Stimulated activated effector memory CD8-positive, alpha-beta T cell treated with anti-CD3 and anti-CD28 coated beads, Interleukin-12 subunit alpha, Interleukin-12 subunit beta, amount 100 ng/mL, for 72 hours (primary cell): ENCODE results near the gene SLC35D1.

ENCODE experiments used
- ATAC-seq: fragments of 150-1000 bp; cut with Tn5 transposase; 2 replicates; pipeline ENCODE4 v1.10.0; 2021
- DNase-seq, 2 donors: peaks; one replicate each; pipeline ENCODE4 v3.0.0; 2021 to 2022; ENCODE audit warnings: low spot score in 2 of 2
- H3K27ac Mint-ChIP-seq: one replicate; pipeline ENCODE4 v1.8.0; 2022; ENCODE audit warnings: mild to moderate bottlenecking, mixed read lengths
- H3K36me3 Mint-ChIP-seq: one replicate; pipeline ENCODE4 v1.8.0; 2022; ENCODE audit warnings: mild to moderate bottlenecking, mixed read lengths
- H3K4me1 Mint-ChIP-seq: one replicate; pipeline ENCODE4 v1.8.0; 2022; ENCODE audit warnings: mixed read lengths
- H3K4me3 Mint-ChIP-seq: one replicate; pipeline ENCODE4 v1.8.0; 2022; ENCODE audit warnings: mild to moderate bottlenecking, mixed read lengths
- H3K9me3 Mint-ChIP-seq: one replicate; pipeline ENCODE4 v1.8.0; 2022; ENCODE audit warnings: mixed read lengths

The SLC35D1 gene

DNA sequence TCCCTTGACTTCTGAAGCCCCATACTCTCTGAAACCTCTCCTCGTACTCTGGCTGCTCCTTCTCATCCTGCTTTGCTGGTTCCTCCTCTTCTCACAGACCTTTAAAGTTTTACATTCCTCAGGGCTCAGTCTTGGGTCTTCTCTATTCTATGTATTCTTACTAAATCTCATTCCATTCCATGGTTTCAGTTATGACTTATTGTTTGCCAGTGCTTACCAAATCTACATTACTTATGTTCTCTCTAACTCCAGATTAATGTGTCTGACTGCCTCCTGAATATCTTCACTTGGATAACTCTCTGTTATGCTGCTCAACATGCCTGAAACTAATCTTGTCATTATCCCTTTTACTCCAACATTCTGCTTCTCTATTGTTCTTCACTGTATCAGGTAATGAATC lies 5.4 kb upstream of the SLC35D1 start:
- Mint-ChIP-seq H3K4me3 (no peak overlapping the region), H3K9me3 (no peaks in the 10 kb centered on the region), H3K27ac (no peak overlapping the region), H3K4me1 (no peaks in the 10 kb centered on the region), H3K36me3 (no peaks in the 10 kb centered on the region)
- ATAC-seq (no peak), DNase-seq (no peak)

DNA sequence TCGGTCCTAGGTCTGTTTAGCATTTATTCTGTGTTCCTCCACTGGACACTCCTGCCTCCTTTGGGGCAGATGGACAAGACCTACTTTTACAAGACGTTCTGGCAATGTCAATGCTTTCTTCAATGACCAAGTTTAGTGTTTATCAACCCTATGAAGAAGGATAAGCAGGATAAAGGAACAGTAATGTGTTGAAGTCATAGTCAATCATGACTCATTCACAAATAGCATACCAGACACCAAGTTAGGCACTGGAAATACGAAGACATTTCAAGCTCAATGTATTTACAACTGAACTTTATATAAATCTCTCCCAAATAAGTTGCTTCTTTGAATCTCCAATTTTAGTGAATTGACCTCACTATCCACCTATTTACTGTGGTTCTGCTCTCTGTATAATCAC lies 4.8 kb upstream of the SLC35D1 start:
- H3K9me3 Mint-ChIP-seq, result no peaks in the 10 kb centered on the region
- no peak for DNase-seq

DNA sequence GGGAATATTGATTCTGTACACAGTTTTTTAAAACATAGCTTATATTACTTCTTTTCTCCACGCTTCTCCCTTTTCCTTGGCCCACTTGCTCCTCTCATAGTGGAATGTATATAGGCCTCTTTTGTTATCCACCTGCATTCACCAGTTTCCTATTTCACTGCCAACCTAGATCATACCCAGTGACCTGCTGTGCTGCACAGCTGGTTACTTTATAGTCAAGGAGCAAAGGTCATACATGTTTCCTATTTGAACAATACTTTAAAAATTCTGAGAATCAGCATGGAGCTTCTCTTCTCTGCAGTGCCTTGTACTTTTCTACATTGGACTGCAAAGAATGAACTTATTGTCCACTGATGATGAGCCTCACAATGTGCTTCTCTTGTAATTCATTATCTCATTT lies 4.3 kb upstream of the SLC35D1 start:
- H3K4me1 Mint-ChIP-seq, result no peaks in the 10 kb centered on the region
- H3K36me3 Mint-ChIP-seq, result no peaks in the 10 kb centered on the region
- ATAC-seq, result no peak
- H3K4me3 Mint-ChIP-seq, result no peak overlapping the region
- H3K9me3 Mint-ChIP-seq, result no peaks in the 10 kb centered on the region
- DNase-seq, result no peak
- no peak overlapping the region for H3K27ac Mint-ChIP-seq

More for the DNA sequence above, 4.8 kb upstream of the SLC35D1 start:
- no peak for ATAC-seq
- no peaks in the 10 kb centered on the region for H3K36me3 Mint-ChIP-seq
- no peak overlapping the region for H3K4me3 Mint-ChIP-seq
- no peaks in the 10 kb centered on the region for H3K4me1 Mint-ChIP-seq
- H3K27ac Mint-ChIP-seq, result no peak overlapping the region

DNA sequence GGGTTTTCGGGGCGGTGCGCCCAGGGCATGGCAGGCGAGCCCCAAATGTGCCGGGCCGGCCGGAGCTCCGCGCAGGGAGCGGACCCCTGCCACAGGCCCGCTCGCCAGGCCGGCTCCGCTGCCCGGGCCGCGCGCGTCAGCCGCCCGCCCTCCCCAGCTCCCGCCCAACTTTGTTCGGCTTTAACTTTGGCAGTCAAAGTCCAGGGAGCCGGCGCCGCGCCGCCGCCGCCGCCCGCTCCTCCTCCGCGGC lies 488 bp downstream of the SLC35D1 start:
- H3K4me1 Mint-ChIP-seq, result peaks cover 22% of the 10 kb centered on the region
- H3K36me3 Mint-ChIP-seq, result peaks cover 29% of the 10 kb centered on the region
- ATAC-seq (peak; percentile 66), DNase-seq (no peak)
- peak overlapping the region; percentile 78 for H3K27ac Mint-ChIP-seq
- no peaks in the 10 kb centered on the region for H3K9me3 Mint-ChIP-seq
- H3K4me3 Mint-ChIP-seq, result peak overlapping the region; percentile 74

DNA sequence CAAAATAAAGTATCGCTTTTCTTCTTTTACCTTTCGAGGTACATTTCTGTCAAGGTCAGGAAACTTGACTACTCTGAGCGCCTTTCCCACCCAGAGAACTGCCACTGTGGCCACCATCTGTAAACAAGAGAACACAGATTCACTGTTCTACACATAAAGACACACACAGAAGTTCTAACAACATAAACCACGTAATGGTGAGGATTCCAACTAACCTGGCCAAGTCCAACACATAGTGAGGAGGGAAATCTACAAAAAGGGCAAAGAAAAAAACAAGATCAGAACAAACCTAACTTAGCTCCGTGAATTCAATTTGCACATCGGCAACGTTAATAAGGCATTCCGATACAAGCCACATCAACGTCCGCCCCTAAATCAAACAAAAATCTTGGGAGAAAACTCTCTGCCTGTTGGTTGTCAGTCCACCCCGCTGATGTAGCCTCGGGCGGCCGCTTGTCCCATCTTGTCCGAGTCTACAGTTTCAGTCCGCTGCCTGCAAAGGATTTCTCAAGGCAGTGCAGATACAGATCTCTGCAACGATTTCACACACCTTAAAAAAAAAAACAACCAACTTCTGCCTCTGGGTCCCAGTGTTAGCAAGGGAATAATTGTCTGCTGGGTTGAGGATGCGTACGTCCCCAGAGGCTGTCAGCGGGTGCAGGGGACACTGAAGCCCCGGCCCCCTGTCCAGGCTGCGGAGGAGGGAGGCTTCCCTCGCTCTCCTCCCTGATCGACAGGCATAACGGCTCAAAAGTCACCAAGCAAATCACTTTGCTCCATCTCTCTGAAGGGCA lies 1.0 kb downstream of the SLC35D1 start:
- DNase-seq (peak in 1 of 2 donors; percentile 73), ATAC-seq (peak; percentile 49)
- H3K27ac Mint-ChIP-seq, result peak overlapping the region; percentile 78
- peak overlapping the region; percentile 74 for H3K4me3 Mint-ChIP-seq
- peaks cover 34% of the 10 kb centered on the region for H3K36me3 Mint-ChIP-seq
- H3K9me3 Mint-ChIP-seq, result no peaks in the 10 kb centered on the region
- H3K4me1 Mint-ChIP-seq, result peaks cover 22% of the 10 kb centered on the region

DNA sequence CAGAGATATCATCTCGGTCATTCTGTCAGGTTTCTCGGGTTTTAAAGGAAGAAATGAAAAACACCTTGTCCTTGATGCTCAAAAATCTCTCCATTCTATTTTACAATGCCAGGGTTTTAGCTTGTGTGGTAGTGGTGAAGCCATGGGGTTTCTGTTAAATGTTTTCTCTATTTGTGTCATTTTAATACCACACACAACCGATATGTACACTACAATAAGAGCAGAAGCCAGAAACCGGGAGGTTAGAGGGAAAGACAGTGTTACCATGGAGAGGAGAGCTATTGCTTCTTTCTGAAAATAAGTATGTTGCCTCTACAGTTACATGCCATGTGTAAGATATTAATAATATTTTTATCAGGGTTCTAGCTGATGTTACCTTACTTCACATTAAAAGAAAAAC lies 2.8 kb downstream of the SLC35D1 start:
- Mint-ChIP-seq H3K36me3 (peaks cover 49% of the 10 kb centered on the region), H3K4me1 (peaks cover 22% of the 10 kb centered on the region), H3K27ac (no peak overlapping the region)

DNA sequence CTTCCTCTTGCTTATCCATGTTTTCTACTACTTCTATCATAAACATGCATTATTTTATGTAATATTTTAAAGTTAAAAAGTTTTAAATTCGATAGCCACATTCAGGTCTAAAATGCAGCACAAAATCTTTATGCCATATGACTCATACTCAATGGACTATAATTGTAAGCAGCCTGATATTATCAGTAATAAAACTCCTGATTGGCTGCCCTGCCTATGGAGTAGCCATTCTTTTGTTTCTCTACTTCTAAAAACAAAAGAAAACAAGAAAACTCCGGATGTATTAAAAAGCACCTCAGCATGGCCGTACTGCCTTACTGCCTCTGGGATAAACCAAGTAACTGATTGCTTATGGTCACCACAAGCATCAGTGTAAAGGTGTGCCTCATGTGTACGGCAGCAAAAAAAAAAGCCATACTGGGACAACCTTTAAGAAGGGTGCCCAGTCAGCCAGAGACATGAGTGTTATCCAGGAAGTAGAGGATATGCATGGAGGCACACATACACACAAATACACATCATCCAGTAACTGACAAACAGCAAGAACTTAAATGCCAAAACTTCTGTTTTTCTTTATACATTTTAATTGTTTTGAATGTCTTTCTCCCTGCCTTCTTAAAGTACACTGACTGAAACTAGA lies 9.2 kb downstream of the SLC35D1 start:
- Mint-ChIP-seq H3K9me3 (no peaks in the 10 kb centered on the region), H3K27ac (no peak overlapping the region), H3K4me1 (no peaks in the 10 kb centered on the region), H3K4me3 (no peak overlapping the region), H3K36me3 (peaks cover 96% of the 10 kb centered on the region)
- ATAC-seq (no peak), DNase-seq (no peak)

More for the DNA sequence above, 2.8 kb downstream of the SLC35D1 start:
- ATAC-seq (no peak), DNase-seq (no peak)
- Mint-ChIP-seq H3K4me3 (no peak overlapping the region), H3K9me3 (no peaks in the 10 kb centered on the region)

DNA sequence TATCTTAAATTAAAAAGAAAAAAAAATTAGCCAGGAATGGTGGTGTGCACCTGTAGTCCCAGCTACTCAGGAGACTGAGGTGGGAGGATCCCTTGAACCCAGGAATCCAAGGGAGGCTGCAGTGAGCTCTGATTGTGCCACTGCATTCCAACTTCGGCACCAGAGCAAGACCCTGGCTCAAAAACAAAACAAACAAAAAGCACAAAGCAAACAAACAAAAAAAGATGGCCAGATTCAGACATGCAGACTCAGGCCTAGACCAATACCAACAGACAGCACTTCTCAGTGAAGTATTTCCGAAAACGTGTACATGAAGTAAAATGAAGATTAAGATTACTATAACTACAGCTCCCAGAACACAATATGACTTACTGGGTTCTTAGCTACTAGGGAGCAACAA lies 10.6 kb downstream of the SLC35D1 start:
- Mint-ChIP-seq H3K36me3 (peaks cover 96% of the 10 kb centered on the region), H3K27ac (peak overlapping the region; percentile 36)
- ATAC-seq, result no peak

DNA sequence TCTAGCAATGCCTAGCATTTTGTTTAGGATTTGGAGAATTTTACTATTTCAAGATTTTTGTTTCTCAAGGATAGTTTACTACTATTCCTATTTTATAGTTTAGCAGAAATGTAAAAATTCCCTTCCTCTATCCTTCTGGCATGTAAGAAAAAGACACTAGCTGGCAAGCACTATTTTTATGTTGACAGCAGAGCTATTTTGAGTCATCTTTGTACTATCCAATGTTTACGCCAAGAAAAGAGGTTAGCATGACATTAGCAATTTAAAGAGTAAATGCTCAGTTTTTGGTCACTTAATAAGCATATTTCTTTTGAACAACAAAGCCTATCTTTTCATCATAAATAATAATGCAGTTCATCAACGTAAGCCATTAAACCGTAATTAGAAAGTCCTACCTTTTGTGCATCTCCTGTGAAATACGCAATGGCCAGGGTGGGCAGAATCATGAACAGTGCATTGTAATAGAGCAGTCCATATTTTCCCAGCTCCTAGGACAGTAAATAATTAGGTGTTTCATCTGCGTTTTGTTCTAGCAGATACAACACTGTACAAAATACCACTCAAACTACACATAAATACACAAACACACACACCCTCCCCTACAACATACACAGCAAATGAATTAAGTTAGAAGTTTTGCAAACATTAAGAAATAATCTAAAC lies 12.0 kb downstream of the SLC35D1 start:
- Mint-ChIP-seq H3K36me3 (peaks cover 97% of the 10 kb centered on the region), H3K27ac (no peak overlapping the region), H3K4me3 (no peak overlapping the region), H3K9me3 (no peaks in the 10 kb centered on the region), H3K4me1 (peaks cover 8% of the 10 kb centered on the region)
- DNase-seq (no peak), ATAC-seq (no peak)

More for the DNA sequence above, 10.6 kb downstream of the SLC35D1 start:
- no peaks in the 10 kb centered on the region for H3K9me3 Mint-ChIP-seq
- peaks cover under 1% of the 10 kb centered on the region for H3K4me1 Mint-ChIP-seq
- no peak for DNase-seq
- no peak overlapping the region for H3K4me3 Mint-ChIP-seq

DNA sequence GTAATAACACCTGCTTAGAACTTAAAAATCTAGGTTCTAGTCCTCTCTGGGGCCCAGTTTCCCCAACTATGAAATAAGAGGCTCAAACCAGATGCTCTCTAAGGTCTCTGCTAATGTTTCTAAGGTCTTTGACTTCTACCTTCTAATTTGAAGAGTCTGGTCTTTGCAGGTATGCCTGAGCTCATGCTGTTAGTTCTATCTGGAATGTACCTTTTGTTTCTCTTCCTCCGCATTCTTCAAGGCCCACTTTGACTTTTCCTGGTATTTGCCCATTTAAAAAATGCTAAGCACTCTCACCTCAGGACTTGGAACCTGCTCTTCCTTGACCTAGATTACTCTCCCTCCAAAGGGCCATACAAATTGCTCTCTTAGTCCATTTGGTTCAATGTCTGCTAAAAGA lies 13.5 kb downstream of the SLC35D1 start:
- no peak for ATAC-seq
- no peak overlapping the region for H3K4me3 Mint-ChIP-seq
- H3K9me3 Mint-ChIP-seq, result no peaks in the 10 kb centered on the region
- no peak overlapping the region for H3K27ac Mint-ChIP-seq
- peaks cover 8% of the 10 kb centered on the region for H3K4me1 Mint-ChIP-seq
- DNase-seq, result no peak
- H3K36me3 Mint-ChIP-seq, result peaks cover 96% of the 10 kb centered on the region

DNA sequence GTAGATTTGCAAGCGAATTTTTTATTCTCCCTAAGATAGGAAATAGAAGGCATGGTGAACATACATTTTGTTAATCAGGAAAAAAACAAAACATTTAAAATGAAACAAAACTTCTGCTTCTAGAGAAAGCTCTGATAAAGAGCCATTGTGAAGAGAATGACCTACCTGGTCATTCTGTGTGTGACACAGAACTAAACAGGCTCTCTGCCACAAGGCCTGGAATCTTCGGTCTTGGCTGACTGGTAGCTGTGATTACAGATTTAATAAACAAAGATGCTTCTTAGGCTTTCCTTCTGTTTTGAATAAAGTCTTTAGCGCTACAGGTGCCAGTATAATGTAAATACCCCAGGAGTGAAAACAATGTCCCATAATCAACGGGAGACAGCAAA lies 22.1 kb downstream of the SLC35D1 start:
- no peak for ATAC-seq
- no peak for DNase-seq
- peaks cover 46% of the 10 kb centered on the region for H3K36me3 Mint-ChIP-seq
- no peaks in the 10 kb centered on the region for H3K4me1 Mint-ChIP-seq
- H3K4me3 Mint-ChIP-seq, result no peak overlapping the region
- H3K27ac Mint-ChIP-seq, result no peak overlapping the region
- H3K9me3 Mint-ChIP-seq, result no peaks in the 10 kb centered on the region

DNA sequence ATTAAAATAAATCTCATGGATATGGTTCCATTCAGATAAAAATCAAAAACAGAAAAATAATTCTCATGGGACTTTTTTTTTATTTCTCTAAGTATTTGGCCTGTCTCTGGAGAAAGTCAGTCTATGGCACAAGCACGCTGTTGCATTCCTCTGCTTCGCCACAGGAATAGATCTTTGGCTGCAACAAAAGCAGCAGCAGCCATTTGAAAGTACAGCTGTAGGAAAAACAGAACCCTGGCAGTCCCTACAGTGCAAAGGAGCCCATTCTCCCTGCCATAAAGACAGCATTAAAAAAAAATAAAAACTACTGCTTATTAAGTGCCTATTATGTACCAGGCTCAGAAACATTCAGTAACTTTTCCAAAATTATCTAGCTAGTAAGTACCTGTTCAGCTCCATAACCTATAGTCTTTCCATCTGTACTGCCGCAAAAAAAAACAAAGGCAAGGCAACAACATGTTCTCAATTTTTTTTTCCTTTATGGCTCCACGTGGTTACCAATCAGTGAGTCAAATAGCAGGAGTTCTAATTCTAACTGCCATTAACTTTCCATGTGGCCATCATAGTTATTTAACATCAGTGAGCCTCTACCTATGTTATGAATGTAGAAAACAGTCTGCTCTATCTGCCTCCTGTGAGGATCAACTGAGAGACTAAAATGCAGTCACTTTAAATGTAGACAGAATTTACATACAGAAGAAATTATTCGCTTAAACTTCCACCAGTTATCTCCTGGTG lies 22.7 kb downstream of the SLC35D1 start:
- Mint-ChIP-seq H3K9me3 (no peaks in the 10 kb centered on the region), H3K4me3 (no peak overlapping the region), H3K4me1 (no peaks in the 10 kb centered on the region), H3K27ac (no peak overlapping the region), H3K36me3 (peaks cover 41% of the 10 kb centered on the region)
- ATAC-seq (no peak), DNase-seq (no peak)

DNA sequence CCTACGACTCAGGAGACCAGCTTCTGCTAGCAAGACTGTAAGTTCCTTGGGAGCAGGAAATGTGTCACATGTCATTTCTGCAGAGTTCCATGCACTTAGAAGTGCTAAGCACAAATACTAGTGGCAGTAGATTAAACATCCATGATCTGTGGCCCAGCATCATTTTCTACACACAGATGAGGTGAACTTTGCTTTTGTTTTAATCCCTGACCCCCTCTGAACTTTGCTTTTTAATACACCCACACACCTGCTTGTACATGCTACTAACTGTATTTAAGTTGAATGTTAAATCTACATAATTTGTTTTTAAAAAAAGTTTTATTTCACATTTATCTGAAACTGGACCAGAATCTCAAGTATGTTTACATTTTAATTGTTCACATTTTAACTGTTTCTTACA lies 24.5 kb downstream of the SLC35D1 start:
- ATAC-seq (no peak), DNase-seq (no peak)
- Mint-ChIP-seq H3K4me3 (no peak overlapping the region), H3K27ac (no peak overlapping the region), H3K9me3 (no peaks in the 10 kb centered on the region), H3K4me1 (no peaks in the 10 kb centered on the region), H3K36me3 (peaks cover 34% of the 10 kb centered on the region)

DNA sequence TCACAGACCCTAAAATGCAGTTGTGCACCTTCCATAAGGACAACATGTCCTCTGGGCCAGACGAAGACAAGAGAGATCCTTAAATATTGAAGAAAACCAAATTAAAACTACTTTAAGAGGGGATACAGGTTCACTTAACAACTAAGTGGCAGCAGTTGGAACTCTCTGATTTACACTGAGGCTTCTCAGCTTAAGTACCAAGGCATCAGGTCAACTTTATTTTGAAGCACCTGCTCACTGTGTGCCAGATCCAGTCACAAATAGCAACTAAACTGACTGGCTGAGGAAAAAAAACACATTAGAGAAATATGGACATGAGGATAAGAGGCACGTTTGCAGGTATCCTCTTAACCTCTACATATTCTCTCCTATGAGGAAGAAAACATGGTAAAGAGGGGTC lies 33.2 kb downstream of the SLC35D1 start:
- ATAC-seq (no peak), DNase-seq (no peak)
- Mint-ChIP-seq H3K9me3 (no peaks in the 10 kb centered on the region), H3K36me3 (peaks cover 24% of the 10 kb centered on the region), H3K4me1 (no peaks in the 10 kb centered on the region), H3K4me3 (no peak overlapping the region), H3K27ac (no peak overlapping the region)

DNA sequence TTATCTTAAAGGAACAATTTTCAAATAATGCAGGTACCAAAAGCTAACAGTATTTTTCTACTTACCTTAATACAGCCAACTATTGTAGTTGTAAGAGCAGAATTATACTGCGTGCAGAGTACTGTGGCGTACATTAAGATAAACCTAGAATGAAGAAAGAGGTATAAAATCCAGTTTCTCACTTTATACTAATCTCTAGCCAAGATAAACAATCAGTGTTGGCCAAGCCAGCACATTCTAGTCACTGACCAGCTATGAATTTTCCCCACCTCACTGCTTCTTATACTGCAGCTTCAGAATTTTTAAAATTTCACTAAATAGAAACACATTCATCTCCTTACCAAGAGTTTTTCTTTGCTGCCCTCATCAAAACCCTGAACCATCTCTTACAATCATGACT lies 33.6 kb downstream of the SLC35D1 start:
- no peak for ATAC-seq
- no peak overlapping the region for H3K27ac Mint-ChIP-seq
- peaks cover 27% of the 10 kb centered on the region for H3K36me3 Mint-ChIP-seq
- H3K4me3 Mint-ChIP-seq, result no peak overlapping the region
- no peaks in the 10 kb centered on the region for H3K9me3 Mint-ChIP-seq
- no peak for DNase-seq
- no peaks in the 10 kb centered on the region for H3K4me1 Mint-ChIP-seq
